GM12878 (cell line): Measurements from ENCODE around the gene GON7. TPM values are rescaled to one million over a fixed set of nuclear protein-coding genes. Genes with fewer than 3 reads are reported as not detected.

ENCODE experiments used
- ATAC-seq: fragments of 200-7000 bp; cut with Tn5 transposase; 3 replicates; pipeline ENCODE4 v1.9.1; 2020; ENCODE audit warnings: mild to moderate bottlenecking, moderate library complexity
- BruUV-seq: library from RNA; stranded (reverse); fragments of 400-500 nt; replicated peaks from 2 replicates; lab custom pipeline; 2021; lab: Mats Ljungman, UMichigan
- CTCF ChIA-PET: fragments of 300-600 bp; sonication (Branson Sonifier 250); formaldehyde crosslinking; extraction: SDS; loops from one replicate; lab custom pipeline; 2021; ENCODE audit warnings: inconsistent platforms; lab: Yijun Ruan, JAX
- POLR2A ChIA-PET: fragments of 350-600 bp; formaldehyde crosslinking; extraction: SDS; loops from one replicate; lab custom pipeline; 2021; ENCODE audit warnings: inconsistent platforms; lab: Charles Lee
- RAD21 ChIA-PET: fragments of 300-600 bp; sonication (Branson Sonifier 250); formaldehyde crosslinking; loops from one replicate; lab custom pipeline; 2023; ENCODE audit warnings: antibody characterized with exemption; ENCODE audit not compliant: unreplicated experiment; lab: Charles Lee
- SMC1A ChIA-PET: fragments of 300-600 bp; sonication (Branson Sonifier 250); formaldehyde crosslinking; loops from one replicate; lab custom pipeline; 2023; ENCODE audit not compliant: unreplicated experiment, uncharacterized antibody; lab: Charles Lee
- DNase-seq: peaks from one replicate; pipeline ENCODE4 v3.0.0-alpha.2; 2011; ENCODE audit warnings: low read depth, low spot score
- FAIRE-seq: peaks from 3 replicates; lab custom pipeline; 2011; peaks lifted over from hg19 to GRCh38; lab: Jason Lieb, UNC
- H2AFZ ChIP-seq: 2 replicates; pipeline ENCODE4 v1.6.0; 2011; ENCODE audit warnings: low read depth, low read length, control low read depth; ENCODE audit not compliant: control insufficient read depth
- H3K27ac ChIP-seq: 2 replicates; pipeline ENCODE4 v1.5.1; 2011; ENCODE audit warnings: control low read depth; ENCODE audit not compliant: control insufficient read depth, insufficient read depth
- H3K27me3 ChIP-seq, 2 experiments: replicated peaks in 1 of 2; 2 replicates each; pipeline versions ENCODE4 v1.6.0 to v1.6.1; 2011; ENCODE audit warnings: low read length in 1 of 2; ENCODE audit not compliant: control insufficient read depth in 2 of 2, insufficient read depth in 2 of 2
- H3K36me3 ChIP-seq, 2 experiments: 2 replicates each; pipeline ENCODE4 v1.5.1; 2011; ENCODE audit warnings: low read length in 1 of 2; ENCODE audit not compliant: control insufficient read depth in 2 of 2, insufficient read depth in 2 of 2
- H3K4me1 ChIP-seq: 2 replicates; pipeline ENCODE4 v1.6.1; 2011; ENCODE audit warnings: mild to moderate bottlenecking, low read length, moderate library complexity, mixed read lengths; ENCODE audit not compliant: control insufficient read depth, insufficient read depth
- H3K4me2 ChIP-seq: 2 replicates; pipeline ENCODE4 v1.6.0; 2011; ENCODE audit warnings: control low read depth; ENCODE audit not compliant: control insufficient read depth, insufficient read depth
- H3K4me3 ChIP-seq: fragments of 200-600 bp; sonication (generic); 2 replicates; pipeline ENCODE4 v1.5.1; 2016
- H3K79me2 ChIP-seq: 2 replicates; pipeline ENCODE4 v1.6.0; 2011; ENCODE audit warnings: low read length; ENCODE audit not compliant: control insufficient read depth, insufficient read depth
- H3K9ac ChIP-seq: 2 replicates; pipeline ENCODE4 v1.8.0; 2011; ENCODE audit warnings: low read length, control low read depth, mixed read lengths; ENCODE audit not compliant: control insufficient read depth, insufficient read depth
- H3K9me3 ChIP-seq: replicated peaks from 3 replicates; pipeline ENCODE4 v1.5.1; 2011; ENCODE audit warnings: mild to moderate bottlenecking, low read length; ENCODE audit not compliant: control insufficient read depth, insufficient read depth
- H4K20me1 ChIP-seq: 2 replicates; pipeline ENCODE4 v1.6.0; 2011; ENCODE audit not compliant: control insufficient read depth, insufficient read depth
- BHLHE40 ChIP-seq, 2 experiments: fragments of 450-650 bp in 1 of 2; IDR thresholded peaks; 2 replicates each; pipeline ENCODE4 v1.6.1; 2011 to 2017; ENCODE audit warnings: low read depth in 2 of 2, borderline replicate concordance in 1 of 2, improper control_type of control experiment in 1 of 2, low read length in 1 of 2, mild to moderate bottlenecking in 1 of 2
- MEF2A ChIP-seq: IDR thresholded peaks from 2 replicates; pipeline ENCODE4 v1.6.1; 2011; ENCODE audit warnings: low read depth, mild to moderate bottlenecking, low read length, moderate library complexity; ENCODE audit not compliant: insufficient read depth
- NR2C2 ChIP-seq: IDR thresholded peaks from 2 replicates; pipeline ENCODE4 v1.6.1; 2011; ENCODE audit warnings: borderline replicate concordance, low read depth; ENCODE audit not compliant: control insufficient read depth, insufficient read length
- RAD51 ChIP-seq: fragments of 450-650 bp; IDR thresholded peaks from 2 replicates; pipeline ENCODE4 v1.6.1; 2016; ENCODE audit warnings: moderate library complexity, mild to moderate bottlenecking, inconsistent platforms
- RFX5 ChIP-seq: IDR thresholded peaks from 2 replicates; pipeline ENCODE4 v1.6.1; 2011; ENCODE audit warnings: low read depth, low read length, improper control_type of control experiment
- WRNIP1 ChIP-seq: IDR thresholded peaks from 2 replicates; pipeline ENCODE4 v1.6.1; 2011; ENCODE audit warnings: low read depth, low read length, improper control_type of control experiment, borderline replicate concordance
- ZNF274 ChIP-seq: IDR thresholded peaks from one replicate; pipeline ENCODE4 v1.8.0; 2011; ENCODE audit not compliant: insufficient read length, insufficient read depth
- WGBS: methylation state at CpG from one replicate; pipeline ENCODE4 v1.1.6; 2016; ENCODE audit warnings: low lambda C conversion rate; ENCODE audit not compliant: insufficient replicate concordance, insufficient coverage; ENCODE audit errors: missing lambda C conversion rate; 5-methylcytosine and 5-hydroxymethylcytosine counted together
- in situ Hi-C: fragments of 300-500 bp; cut with MboI; formaldehyde crosslinking; loops from 9 replicates; pipeline ENCODE4 v1.14.3; 2018; ENCODE audit warnings: mixed read lengths
- intact Hi-C: fragments of 100-400 bp; cut with micrococcal nuclease; formaldehyde crosslinking; loops from one replicate; pipeline ENCODE4 v1.14.2; 2022; ENCODE audit not compliant: unreplicated experiment
- polyA plus RNA-seq, 11 experiments: library from polyadenylated mRNA; depleted of rRNA in 4 of 11; unstranded in 6 of 11; stranded (reverse) in 5 of 11; fragments of >200 nt; fragmentation: Nextera tagmentation in 4 of 11; fragmentation: Illumina TruSeq in 1 of 11; extraction: Ambion mirVana in 4 of 11; extraction: Trizol in 1 of 11; gene quantifications; 1 replicate in 1 of 11; 2 replicates in 10 of 11; pipeline versions ENCODE4 v1.2.1 to v1.2.3, GENCODE V29; 2011 to 2016; ENCODE audit warnings: inconsistent platforms in 2 of 11, missing spikeins in 2 of 11, low read depth in 1 of 11
- total RNA-seq, 4 experiments: library from RNA; depleted of rRNA in 3 of 4; stranded (reverse); fragments of >200 nt in 3 of 4; fragmentation: Illumina TruSeq in 1 of 4; extraction: Trizol in 1 of 4; gene quantifications; 2 replicates each; pipeline versions ENCODE4 v1.2.1 to v1.2.3, GENCODE V29; 2013 to 2021
- TF ChIP-seq, protein P1 (sequence below): IDR thresholded peaks from 2 replicates; pipeline ENCODE4 v1.6.1; 2012; ENCODE audit warnings: low read depth, low read length, improper control_type of control experiment

The GON7 gene
- total and polyA plus RNA-seq, 10 of the 15 experiments (the other 5 are each of a cell fraction or from before 2014, with no cell fraction given), result 21.6 to 59.0 (median 33.0) TPM

- no peaks in the 10 kb centered on the region for H3K4me1 ChIP-seq
- H4K20me1 ChIP-seq, result no peaks in the 10 kb centered on the region
- H3K4me3 ChIP-seq, result no peak overlapping the region
- H2AFZ ChIP-seq, result no peak overlapping the region
- no peak overlapping the region for H3K4me2 ChIP-seq
- peak; percentile 42 for ATAC-seq
- ChIA-PET SMC1A (interaction anchor here (0.9 to 8.5 kb wide), 4 partner anchors 8 to 61 kb away, joined by 3 to 69 read pairs (median 8); partner anchors contain the start of genes LYSET and MOAP1), CTCF (interaction anchor here (1.3 to 5.9 kb wide), 6 partner anchors 9 to 61 kb away, joined by 3 to 47 read pairs (median 7); partner anchors contain the start of genes GON7, ITPK1 and UBR7), POLR2A (interaction anchor here (1.2 to 3.2 kb wide), 3 partner anchors 10 to 61 kb away, joined by 4 to 19 read pairs (median 5); partner anchors contain the start of genes LYSET and MOAP1), RAD21 (interaction anchor here (1.0 to 1.1 kb wide), 2 partner anchors 14 to 61 kb away, joined by 3 to 4 read pairs; no protein-coding TSS in a partner anchor)
- no peaks in the 10 kb centered on the region for H3K9me3 ChIP-seq
- H3K27me3 ChIP-seq, result no peaks in the 10 kb centered on the region
- WGBS, result 67% methylated on average over 10 of the region's 10 CpGs
- in situ Hi-C loops (no loop called here), intact Hi-C loops (no loop called here)
- no peaks in the 10 kb centered on the region for H3K36me3 ChIP-seq
- H3K9ac ChIP-seq, result no peak overlapping the region
- no peak overlapping the region for H3K27ac ChIP-seq
- TF ChIP-seq MEF2A (no peak), NR2C2 (no peak), RFX5 (peak; percentile 96), ZNF274 (no peak), WRNIP1 (no peak), RAD51 (peak; percentile 82), BHLHE40 (IDR thresholded peaks at IDR 0.05; ENCODE audit: borderline replicate concordance in 1 of 2, low read depth in 2 of 2, low read length in 1 of 2) (peak in 1 of 2 experiments; percentile 14; a peak in 1 of 4 replicates)
- TF ChIP-seq, protein P1, sequence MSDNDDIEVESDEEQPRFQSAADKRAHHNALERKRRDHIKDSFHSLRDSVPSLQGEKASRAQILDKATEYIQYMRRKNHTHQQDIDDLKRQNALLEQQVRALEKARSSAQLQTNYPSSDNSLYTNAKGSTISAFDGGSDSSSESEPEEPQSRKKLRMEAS, result no peak
- no peak for FAIRE-seq
- H3K79me2 ChIP-seq, result no peaks in the 10 kb centered on the region
- DNase-seq, result no peak
- no TSS peak for BruUV-seq
Observed at GRCh38 chr14:93173943-93174395, 32.9 kb downstream of the GON7 start.
